ENCODE measurements around the gene EHBP1. TPM values are rescaled to one million over a fixed set of nuclear protein-coding genes. Genes with fewer than 3 reads are reported as not detected.

Gene EHBP1
- total RNA-seq, 3 donors from 2014 or later (not counting 1 experiment from before 2014, with no cell fraction given), result 22.4 to 33.4 (median 28.3) TPM

- Histone ChIP-seq H3K27ac (ENCODE audit: low read length) (no peak overlapping the region), H3K9me3 (ENCODE audit: control insufficient read depth, insufficient read depth, low read length) (no peaks in the 10 kb centered on the region), H3K36me3 (ENCODE audit: control insufficient read depth, insufficient read depth, low read length) (no peaks in the 10 kb centered on the region), H3K4me3 (ENCODE audit: low read length) (no peak overlapping the region), H3K4me1 (ENCODE audit: control insufficient read depth, insufficient read depth, low read length) (peaks cover 23% of the 10 kb centered on the region), H3K27me3 (ENCODE audit: control insufficient read depth, insufficient read depth, low read length) (peaks cover 20% of the 10 kb centered on the region)
- no peak overlapping the region for H3K27ac Mint-ChIP-seq
- peaks cover 40 to 44% of the 10 kb centered on the region in 2 donors for H3K27me3 Mint-ChIP-seq (ENCODE audit: low read depth in 2 of 2)
- 97% methylated on average over 35 of the region's 36 CpGs for WGBS (ENCODE audit: insufficient coverage)
- no peaks in the 10 kb centered on the region for H3K9me3 Mint-ChIP-seq
- H3K4me1 Mint-ChIP-seq, result peaks cover 17 to 28% of the 10 kb centered on the region in 2 donors
- peaks cover 17% of the 10 kb centered on the region for H3K36me3 Mint-ChIP-seq
- H3K4me3 Mint-ChIP-seq, result no peak overlapping the region
- intact Hi-C loops (cut with micrococcal nuclease), result no loop called here
- DNase-seq (no peak), ATAC-seq (no peak)
- TF ChIP-seq CTCF (IDR thresholded peaks at IDR 0.05), result no peak
Measured at GRCh38 chr2:63044362-63045327, 339.1 kb downstream of the EHBP1 start.

GRCh38 chr2:63046552-63046951, 341.0 kb downstream of the EHBP1 start:
- H3K4me3 ChIP-seq (ENCODE audit: low read length), result no peak overlapping the region
- H3K27ac ChIP-seq (ENCODE audit: low read length), result no peak overlapping the region
- H3K4me1 ChIP-seq (ENCODE audit: control insufficient read depth, insufficient read depth, low read length), result peaks cover 38% of the 10 kb centered on the region
- no peak for ATAC-seq
- H3K27me3 Mint-ChIP-seq (ENCODE audit: low read depth in 2 of 2), result peaks cover 52 to 53% of the 10 kb centered on the region in 2 donors
- peak overlapping the region; percentile 17 for H3K4me3 Mint-ChIP-seq
- H3K36me3 ChIP-seq (ENCODE audit: control insufficient read depth, insufficient read depth, low read length), result no peaks in the 10 kb centered on the region
- H3K9me3 Mint-ChIP-seq, result no peaks in the 10 kb centered on the region
- intact Hi-C loops (cut with micrococcal nuclease), result no loop called here
- peaks cover 31% of the 10 kb centered on the region for H3K27me3 ChIP-seq (ENCODE audit: control insufficient read depth, insufficient read depth, low read length)
- no peak for DNase-seq
- H3K36me3 Mint-ChIP-seq, result peaks cover 21% of the 10 kb centered on the region
- TF ChIP-seq CTCF (IDR thresholded peaks at IDR 0.05), result no peak
- WGBS (ENCODE audit: insufficient coverage), result 96% methylated on average over 5 of the region's 7 CpGs
- H3K9me3 ChIP-seq (ENCODE audit: control insufficient read depth, insufficient read depth, low read length), result no peaks in the 10 kb centered on the region
- no peak overlapping the region for H3K27ac Mint-ChIP-seq
- peaks cover 27 to 38% of the 10 kb centered on the region in 2 donors for H3K4me1 Mint-ChIP-seq

DNA sequence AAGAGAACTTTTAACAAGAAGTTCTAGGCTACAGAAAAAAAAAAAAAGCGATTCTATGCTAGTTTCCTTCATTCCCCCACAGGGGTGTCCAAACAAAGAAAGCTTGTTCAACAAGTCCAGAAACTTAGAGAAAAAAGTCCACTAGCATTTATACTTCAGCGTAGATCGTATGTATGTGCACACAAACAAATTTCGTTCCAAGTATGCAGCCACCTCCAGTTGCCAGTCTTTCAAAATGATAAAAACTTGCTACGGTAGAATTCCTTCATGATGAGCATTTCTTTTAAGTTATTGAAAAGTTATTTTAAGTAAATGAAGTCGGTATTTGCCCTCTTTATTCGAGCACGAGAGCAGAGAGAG, 341.4 kb downstream of the EHBP1 start:
- WGBS (ENCODE audit: insufficient coverage), result 36% methylated on average over 8 of the region's 8 CpGs
- DNase-seq (no peak), ATAC-seq (no peak)
- peak overlapping the region; percentile 47 for H3K4me3 Mint-ChIP-seq
- no peak overlapping the region for H3K27ac Mint-ChIP-seq
- no peak for TF ChIP-seq CTCF (IDR thresholded peaks at IDR 0.05)
- peaks cover 21% of the 10 kb centered on the region for H3K36me3 Mint-ChIP-seq
- peaks cover 35% of the 10 kb centered on the region for H3K27me3 ChIP-seq (ENCODE audit: control insufficient read depth, insufficient read depth, low read length)
- peaks cover 42% of the 10 kb centered on the region for H3K4me1 ChIP-seq (ENCODE audit: control insufficient read depth, insufficient read depth, low read length)
- H3K4me1 Mint-ChIP-seq, result peaks cover 27 to 38% of the 10 kb centered on the region in 2 donors
- H3K9me3 Mint-ChIP-seq, result no peaks in the 10 kb centered on the region
- H3K27ac ChIP-seq (ENCODE audit: low read length), result no peak overlapping the region
- H3K9me3 ChIP-seq (ENCODE audit: control insufficient read depth, insufficient read depth, low read length), result no peaks in the 10 kb centered on the region
- H3K27me3 Mint-ChIP-seq (ENCODE audit: low read depth in 2 of 2), result peaks cover 53% of the 10 kb centered on the region in 2 donors
- H3K36me3 ChIP-seq (ENCODE audit: control insufficient read depth, insufficient read depth, low read length), result no peaks in the 10 kb centered on the region
- intact Hi-C loops (cut with micrococcal nuclease), result no loop called here
- H3K4me3 ChIP-seq (ENCODE audit: low read length), result no peak overlapping the region
